ENCODE data around the gene HABP4.
A peak's percentile ranks its signal among the peaks of the same experiment; 100 is the strongest.

Gene HABP4

GRCh38 chr9:96478829-96479371 is 28.9 kb downstream of the HABP4 start:
- no peak for DNase-seq (ENCODE audit: low read depth in 2 of 2)

- DNase-seq (ENCODE audit: low read depth in 2 of 2), result no peak
Observed at GRCh38 chr9:96480736-96481135, 30.8 kb downstream of the HABP4 start.

- DNase-seq (ENCODE audit: low read depth in 2 of 2), result no peak
Observed at GRCh38 chr9:96482476-96482875, 32.5 kb downstream of the HABP4 start.

GRCh38 chr9:96483197-96483596 is 33.2 kb downstream of the HABP4 start:
- no peak for DNase-seq (ENCODE audit: low read depth in 2 of 2)

- DNase-seq (ENCODE audit: low read depth in 2 of 2), result no peak
Observed at GRCh38 chr9:96483733-96484390, 33.9 kb downstream of the HABP4 start.

GRCh38 chr9:96484521-96484931 is 34.6 kb downstream of the HABP4 start:
- DNase-seq (ENCODE audit: low read depth in 2 of 2), result no peak

- no peak for DNase-seq (ENCODE audit: low read depth in 2 of 2)
Observed at GRCh38 chr9:96485280-96485679, 35.3 kb downstream of the HABP4 start.

- no peak for DNase-seq (ENCODE audit: low read depth in 2 of 2)
Observed at GRCh38 chr9:96486386-96487028, 36.5 kb downstream of the HABP4 start.

- no peak for DNase-seq (ENCODE audit: low read depth in 2 of 2)
Observed at GRCh38 chr9:96487029-96487396, 37.0 kb downstream of the HABP4 start.

GRCh38 chr9:96487949-96488348 is 38.0 kb downstream of the HABP4 start:
- no peak for DNase-seq (ENCODE audit: low read depth in 2 of 2)

GRCh38 chr9:96489482-96489979 is 39.6 kb downstream of the HABP4 start:
- no peak for DNase-seq (ENCODE audit: low read depth in 2 of 2)

- DNase-seq (ENCODE audit: low read depth in 2 of 2), result no peak
Observed at GRCh38 chr9:96490534-96491078, 40.6 kb downstream of the HABP4 start.

- peak in 1 of 2 donors; percentile 9 for DNase-seq (ENCODE audit: low read depth in 2 of 2)
Observed at GRCh38 chr9:96491079-96491879, 41.3 kb downstream of the HABP4 start.

GRCh38 chr9:96491880-96492525 is 42.0 kb downstream of the HABP4 start:
- no peak for DNase-seq (ENCODE audit: low read depth in 2 of 2)

- no peak for DNase-seq (ENCODE audit: low read depth in 2 of 2)
Observed at GRCh38 chr9:96492993-96493531, 43.1 kb downstream of the HABP4 start.

GRCh38 chr9:96493757-96494156 is 43.8 kb downstream of the HABP4 start:
- DNase-seq (ENCODE audit: low read depth in 2 of 2), result no peak

GRCh38 chr9:96494215-96494800 is 44.3 kb downstream of the HABP4 start:
- DNase-seq (ENCODE audit: low read depth in 2 of 2), result no peak

GRCh38 chr9:96495341-96495740 is 45.4 kb downstream of the HABP4 start:
- DNase-seq (ENCODE audit: low read depth in 2 of 2), result no peak

GRCh38 chr9:96496368-96497116 is 46.6 kb downstream of the HABP4 start:
- no peak for DNase-seq (ENCODE audit: low read depth in 2 of 2)

GRCh38 chr9:96497117-96497399 is 47.1 kb downstream of the HABP4 start:
- DNase-seq (ENCODE audit: low read depth in 2 of 2), result no peak

Data from activated CD4-positive, alpha-beta T cell treated with anti-CD3 and anti-CD28 coated beads for 24 hours (primary cell).